HepG2 (cell line): ENCODE measurements around the gene PDHX. TPM values are rescaled to one million over a fixed set of nuclear protein-coding genes. Genes with fewer than 3 reads are reported as not detected.

Experiments used
- BRCA1 ChIP-seq: sonication (generic); formaldehyde crosslinking; IDR thresholded peaks from 2 replicates; pipeline ENCODE4 v1.4.0; 2020; ENCODE audit warnings: missing genetic modification reagents
- GPBP1L1 ChIP-seq: sonication (generic); formaldehyde crosslinking; IDR thresholded peaks from 2 replicates; pipeline ENCODE4 v1.5.0; 2020; ENCODE audit warnings: mild to moderate bottlenecking, missing genetic modification reagents
- HIVEP1 ChIP-seq: sonication (generic); formaldehyde crosslinking; IDR thresholded peaks from 2 replicates; pipeline ENCODE4 v1.4.0; 2020; ENCODE audit warnings: mild to moderate bottlenecking, missing genetic modification reagents
- MAFG ChIP-seq: sonication (generic); formaldehyde crosslinking; IDR thresholded peaks from 2 replicates; pipeline ENCODE4 v1.5.1; 2020; ENCODE audit warnings: mild to moderate bottlenecking, missing genetic modification reagents
- NCOA5 ChIP-seq: sonication (generic); formaldehyde crosslinking; IDR thresholded peaks from 2 replicates; pipeline ENCODE4 v1.4.0; 2020; ENCODE audit warnings: missing genetic modification reagents
- NFATC3 ChIP-seq: sonication (generic); formaldehyde crosslinking; IDR thresholded peaks from 2 replicates; pipeline ENCODE4 v1.5.1; 2020; ENCODE audit warnings: mild to moderate bottlenecking, missing genetic modification reagents
- PHF5A ChIP-seq: IDR thresholded peaks from one replicate; pipeline ENCODE4 v1.6.1; 2018; ENCODE audit warnings: low read depth, missing genetic modification reagents; ENCODE audit not compliant: unreplicated experiment
- SSRP1 ChIP-seq: IDR thresholded peaks from 2 replicates; pipeline ENCODE4 v1.6.1; 2016; ENCODE audit warnings: control low read depth
- THAP8 ChIP-seq: sonication (generic); formaldehyde crosslinking; IDR thresholded peaks from 2 replicates; pipeline ENCODE4 v1.5.1; 2020; ENCODE audit warnings: missing genetic modification reagents, mild to moderate bottlenecking, borderline replicate concordance
- ZFAT ChIP-seq: sonication (generic); formaldehyde crosslinking; conservative IDR thresholded peaks from 2 replicates; pipeline ENCODE4 v1.8.1; 2023; ENCODE audit warnings: missing genetic modification reagents, inconsistent platforms
- ZHX2 ChIP-seq, 2 experiments: sonication (generic) in 1 of 2; formaldehyde crosslinking in 1 of 2; IDR thresholded peaks; 2 replicates each; pipeline versions ENCODE4 v1.6.1 to v1.9.0; 2014 to 2022; ENCODE audit warnings: antibody characterized with exemption in 1 of 2, borderline replicate concordance in 1 of 2, inconsistent platforms in 1 of 2, low read depth in 1 of 2, missing genetic modification reagents in 1 of 2
- ZNF10 ChIP-seq: sonication (generic); formaldehyde crosslinking; IDR thresholded peaks from 2 replicates; pipeline ENCODE4 v1.4.0; 2020; ENCODE audit warnings: mild to moderate bottlenecking, low read depth, missing genetic modification reagents, borderline replicate concordance
- ZNF225 ChIP-seq: sonication (generic); formaldehyde crosslinking; IDR thresholded peaks from 2 replicates; pipeline ENCODE4 v1.4.0; 2020; ENCODE audit warnings: mild to moderate bottlenecking, missing genetic modification reagents
- ZNF275 ChIP-seq: sonication (generic); formaldehyde crosslinking; IDR thresholded peaks from 2 replicates; pipeline ENCODE4 v1.8.0; 2022; ENCODE audit warnings: missing genetic modification reagents, mild to moderate bottlenecking, inconsistent platforms, borderline replicate concordance
- ZNF460 ChIP-seq: sonication (generic); formaldehyde crosslinking; IDR thresholded peaks from 2 replicates; pipeline ENCODE4 v1.5.1; 2020; ENCODE audit warnings: missing genetic modification reagents, mild to moderate bottlenecking, borderline replicate concordance
- ZNF563 ChIP-seq: sonication (generic); formaldehyde crosslinking; IDR thresholded peaks from 2 replicates; pipeline ENCODE4 v1.8.0; 2022; ENCODE audit warnings: mild to moderate bottlenecking, moderate library complexity, missing genetic modification reagents
- ZNF660 ChIP-seq: sonication (generic); formaldehyde crosslinking; IDR thresholded peaks from 2 replicates; pipeline ENCODE4 v1.5.1; 2020; ENCODE audit warnings: mild to moderate bottlenecking, low read depth, missing genetic modification reagents, borderline replicate concordance
- polyA plus RNA-seq, 8 experiments: library from polyadenylated mRNA; depleted of rRNA in 3 of 8; stranded (reverse) in 7 of 8; unstranded in 1 of 8; fragments of >200 nt; fragmentation: Illumina TruSeq in 4 of 8; extraction: Trizol in 4 of 8; gene quantifications; 2 replicates each; pipeline versions ENCODE4 v1.2.1 to v1.2.3, GENCODE V29; 2011 to 2016; ENCODE audit warnings: low read depth in 4 of 8, missing spikeins in 1 of 8, mixed read lengths in 1 of 8; ENCODE audit not compliant: insufficient read depth in 1 of 8
- total RNA-seq, 5 experiments: library from RNA; depleted of rRNA; stranded (reverse); fragments of >200 nt; fragmentation: Illumina TruSeq; extraction: Trizol; gene quantifications; 2 replicates each; pipeline ENCODE4 v1.2.3, GENCODE V29; 2016; ENCODE audit warnings: low read depth in 1 of 5

Gene PDHX
- total and polyA plus RNA-seq, 2 of the 13 experiments (the other 11 are each of a cell fraction or from before 2014, with no cell fraction given) = 41.0 to 73.8 TPM

- no peak for TF ChIP-seq GPBP1L1 (CRISPR knock-in tag)
- TF ChIP-seq PHF5A (CRISPR knock-in tag) = no peak
- 0 out of 2 replicates have a peak, but pooled peaks have one; percentile 29 for TF ChIP-seq BRCA1
- TF ChIP-seq ZNF225 = 0 out of 2 replicates have a peak, but pooled peaks have one; percentile 35
- TF ChIP-seq NCOA5 (CRISPR knock-in tag) = no peak
- TF ChIP-seq ZNF563 (CRISPR knock-in tag) = peak; percentile 71
- TF ChIP-seq SSRP1 (CRISPR knock-in tag) = 0 out of 2 replicates have a peak, but pooled peaks have one; percentile 50
- no peak for TF ChIP-seq ZNF10 (CRISPR knock-in tag)
- no peak; the same call in 1 of the 2 replicates for TF ChIP-seq ZNF460 (CRISPR knock-in tag)
- TF ChIP-seq ZFAT (CRISPR knock-in tag) = no peak
- no peak for TF ChIP-seq ZNF275
- peak; percentile 86; the same call in 1 of the 2 replicates for TF ChIP-seq THAP8
- 0 out of 2 replicates have a peak, but pooled peaks have one; percentile 47 for TF ChIP-seq ZNF660
- peak; percentile 58; the same call in 1 of the 2 replicates for TF ChIP-seq HIVEP1 (CRISPR knock-in tag)
- TF ChIP-seq ZHX2 (IDR thresholded peaks at IDR 0.05; ENCODE audit: low read depth) = no peak
- peak; percentile 79; the same call in 1 of the 2 replicates for TF ChIP-seq ZHX2 (CRISPR knock-in tag; IDR thresholded peaks at IDR 0.05; ENCODE audit: borderline replicate concordance)
- TF ChIP-seq MAFG (CRISPR knock-in tag) = no peak
- peak; percentile 95; the same call in 1 of the 2 replicates for TF ChIP-seq NFATC3 (CRISPR knock-in tag)
Measured at GRCh38 chr11:34916015-34916842, at the start of gene PDHX, which contains the start of gene APIP (continued).
